GM19463 (cell line): ENCODE measurements around the gene ASCC1.
A peak's percentile ranks its signal among the peaks of the same experiment; 100 is the strongest.

Source experiments
- ATAC-seq: cut with Tn5 transposase; IDR thresholded peaks from one replicate; pipeline ENCODE4 v1.9.1; 2021; ENCODE audit warnings: mild to moderate bottlenecking, moderate library complexity; ENCODE audit not compliant: unreplicated experiment

ASCC1 gene, protein sequence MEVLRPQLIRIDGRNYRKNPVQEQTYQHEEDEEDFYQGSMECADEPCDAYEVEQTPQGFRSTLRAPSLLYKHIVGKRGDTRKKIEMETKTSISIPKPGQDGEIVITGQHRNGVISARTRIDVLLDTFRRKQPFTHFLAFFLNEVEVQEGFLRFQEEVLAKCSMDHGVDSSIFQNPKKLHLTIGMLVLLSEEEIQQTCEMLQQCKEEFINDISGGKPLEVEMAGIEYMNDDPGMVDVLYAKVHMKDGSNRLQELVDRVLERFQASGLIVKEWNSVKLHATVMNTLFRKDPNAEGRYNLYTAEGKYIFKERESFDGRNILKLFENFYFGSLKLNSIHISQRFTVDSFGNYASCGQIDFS

DNA sequence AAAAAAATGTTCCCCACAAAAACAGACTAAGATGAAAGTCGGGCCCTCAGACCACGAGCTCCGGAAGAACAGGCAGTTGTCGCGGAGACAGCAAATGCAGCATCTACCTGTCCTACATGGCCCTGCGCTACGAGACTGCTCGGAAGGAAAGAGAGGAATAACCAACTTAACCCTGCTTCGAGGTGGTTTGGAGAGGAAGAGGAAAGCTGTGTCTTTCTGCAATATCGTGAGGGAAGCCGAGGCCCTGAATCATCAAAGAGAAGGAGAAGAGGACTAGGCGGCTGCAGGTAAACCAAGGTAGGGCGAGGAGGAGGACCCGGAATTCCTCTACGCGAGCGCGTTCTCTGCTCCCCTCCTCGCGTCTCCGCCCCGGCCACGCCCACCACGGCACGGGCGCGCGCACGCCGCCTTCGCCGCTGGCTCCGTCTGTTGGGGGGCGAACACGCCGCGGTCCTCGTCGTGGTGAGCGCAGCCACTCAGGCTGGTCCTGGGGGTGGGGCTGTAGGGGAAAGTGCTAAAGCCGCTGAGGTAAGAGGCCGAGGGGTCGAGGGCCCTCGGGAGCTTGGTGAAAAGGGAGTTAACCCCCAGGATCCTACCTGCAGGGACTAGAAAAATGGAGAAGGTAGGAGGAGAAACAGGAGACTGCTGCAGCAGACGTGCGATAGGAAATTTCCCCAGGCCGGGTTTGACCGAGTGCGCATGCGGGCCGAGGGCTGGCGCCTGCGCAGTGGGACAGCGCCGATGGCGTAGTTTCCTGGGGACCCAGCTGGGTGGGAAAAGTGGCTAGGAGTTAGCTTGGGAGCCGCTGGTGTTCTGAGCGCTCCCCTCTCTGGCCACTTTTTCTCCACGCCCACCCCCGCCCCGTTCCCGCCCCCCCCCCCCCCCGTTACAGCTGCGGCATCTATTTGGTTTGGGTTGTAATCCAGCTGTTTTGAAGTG, at the start of gene ASCC1, which contains the start of gene ANAPC16:
TSS of gene ASCC1 (minus strand) at position 666 of the 939 bp plus-strand sequence. CDS start 2,978 bp downstream, outside the sequence.
TSS of gene ANAPC16 (plus strand) at position 402 of the 939 bp plus-strand sequence. CDS start 7,903 bp downstream, outside the sequence.
- ATAC-seq, result peak; percentile 83

DNA sequence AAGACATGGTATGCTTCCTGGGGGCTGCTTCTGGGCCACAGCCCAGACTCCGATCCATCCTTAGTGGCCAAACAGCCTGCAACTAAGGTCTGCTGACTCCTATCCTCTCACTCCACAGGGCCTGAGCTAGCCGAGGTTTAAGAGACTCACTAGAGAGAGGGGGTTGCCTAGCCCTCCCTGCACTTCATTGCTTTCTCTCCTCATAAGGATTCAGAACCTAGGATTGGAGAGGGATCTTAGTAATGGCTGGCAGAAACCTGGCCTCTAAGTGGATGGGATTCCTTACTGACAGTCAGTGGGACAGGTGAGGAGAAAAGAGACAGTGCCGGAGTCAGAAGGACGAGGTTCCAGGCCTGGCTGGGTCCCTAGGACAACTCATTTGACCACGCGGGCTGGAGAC, 49.4 kb upstream of the ASCC1 start:
- ATAC-seq, result no peak

DNA sequence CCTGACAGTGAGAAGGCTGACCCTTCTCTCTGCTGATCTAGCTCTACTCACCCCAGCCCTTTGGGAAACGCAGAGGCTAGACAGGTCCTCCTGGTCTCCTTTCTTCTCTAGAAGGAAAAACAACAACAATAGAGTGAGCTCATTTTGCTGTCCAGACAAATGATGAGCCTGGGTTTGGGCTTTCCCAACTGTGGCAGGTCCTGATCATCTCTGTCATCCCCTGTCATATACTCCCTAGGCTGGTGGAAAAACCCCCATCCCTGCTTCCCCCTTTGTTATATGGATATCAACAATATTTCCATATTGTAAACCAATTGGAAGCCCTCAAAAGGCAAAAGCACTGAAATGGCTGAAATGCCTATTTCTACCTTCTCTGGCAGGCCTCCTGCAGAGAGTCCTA, 48.5 kb upstream of the ASCC1 start:
- no peak for ATAC-seq

DNA sequence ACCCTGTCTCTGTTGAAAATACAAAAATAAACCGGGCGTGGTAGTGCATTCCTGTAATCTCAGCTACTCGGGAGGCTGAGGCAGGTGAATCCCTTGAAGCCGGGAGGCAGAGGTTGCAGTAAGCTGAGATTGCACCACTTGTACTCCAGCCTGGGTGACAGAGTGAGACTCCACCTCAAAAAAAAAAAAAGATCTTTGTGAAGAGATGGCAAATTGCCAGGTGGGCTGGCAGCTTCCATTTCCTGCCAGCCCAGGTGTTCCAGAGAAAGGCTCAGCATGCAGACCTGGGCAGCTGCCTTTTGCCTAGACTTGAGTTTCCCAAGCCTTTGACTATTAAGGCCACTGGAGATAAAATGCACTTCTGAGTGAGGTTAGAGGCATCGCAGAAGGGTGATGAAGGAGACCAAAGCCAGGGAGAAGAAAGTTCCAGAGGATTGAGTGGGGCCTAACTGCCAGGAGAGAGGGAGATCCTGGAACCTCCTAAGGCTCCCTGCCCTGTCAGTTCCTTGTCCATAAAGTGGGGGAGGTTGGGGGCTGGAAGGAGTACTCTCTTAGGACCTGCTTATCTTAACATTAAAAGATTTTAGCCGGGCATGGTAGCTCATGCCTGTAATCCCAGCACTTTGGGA, 47.7 kb upstream of the ASCC1 start:
- no peak for ATAC-seq

- ATAC-seq, result peak; percentile 5
Observed at GRCh38 chr10:72261784-72262404, 45.8 kb upstream of the ASCC1 start.

DNA sequence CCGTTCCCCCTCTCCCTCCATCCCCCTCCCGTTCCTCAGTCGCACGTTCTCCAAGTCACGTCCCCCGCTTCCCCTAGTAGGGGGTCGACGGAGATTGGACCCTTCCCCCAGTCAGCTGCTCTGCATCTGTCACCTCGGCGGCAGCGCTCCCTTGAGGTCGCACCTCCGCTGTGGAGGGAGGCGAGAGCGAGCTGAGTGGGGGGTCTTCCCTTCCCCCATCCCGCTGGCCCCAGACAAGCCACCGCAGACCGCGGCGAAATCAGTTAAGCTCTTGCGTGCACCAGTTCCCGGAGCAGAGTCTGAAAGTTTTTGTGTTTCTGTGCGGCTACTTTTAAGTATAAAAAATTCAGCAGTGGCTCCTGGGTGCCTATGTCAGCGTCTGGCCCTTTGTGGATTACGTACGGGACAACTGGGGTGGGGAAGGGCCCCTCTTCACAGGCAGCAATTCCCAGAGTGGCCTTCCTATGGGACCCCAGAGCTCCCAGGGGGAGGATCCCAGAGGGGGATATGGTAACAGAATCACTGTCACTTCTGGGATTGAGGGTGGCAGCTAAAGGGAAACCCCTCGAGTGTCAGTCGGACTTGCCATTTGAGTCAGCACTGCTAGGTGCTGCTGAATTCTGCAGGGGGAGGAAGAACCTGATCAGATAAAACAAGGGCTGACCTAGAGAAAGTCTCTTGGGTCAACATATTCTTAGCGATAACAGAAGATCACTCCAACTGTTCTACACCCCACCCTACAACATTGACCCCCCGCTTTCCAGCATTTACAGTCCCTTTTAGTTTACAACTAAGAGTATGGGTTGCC, 45.1 kb upstream of the ASCC1 start:
- ATAC-seq, result peak; percentile 33

DNA sequence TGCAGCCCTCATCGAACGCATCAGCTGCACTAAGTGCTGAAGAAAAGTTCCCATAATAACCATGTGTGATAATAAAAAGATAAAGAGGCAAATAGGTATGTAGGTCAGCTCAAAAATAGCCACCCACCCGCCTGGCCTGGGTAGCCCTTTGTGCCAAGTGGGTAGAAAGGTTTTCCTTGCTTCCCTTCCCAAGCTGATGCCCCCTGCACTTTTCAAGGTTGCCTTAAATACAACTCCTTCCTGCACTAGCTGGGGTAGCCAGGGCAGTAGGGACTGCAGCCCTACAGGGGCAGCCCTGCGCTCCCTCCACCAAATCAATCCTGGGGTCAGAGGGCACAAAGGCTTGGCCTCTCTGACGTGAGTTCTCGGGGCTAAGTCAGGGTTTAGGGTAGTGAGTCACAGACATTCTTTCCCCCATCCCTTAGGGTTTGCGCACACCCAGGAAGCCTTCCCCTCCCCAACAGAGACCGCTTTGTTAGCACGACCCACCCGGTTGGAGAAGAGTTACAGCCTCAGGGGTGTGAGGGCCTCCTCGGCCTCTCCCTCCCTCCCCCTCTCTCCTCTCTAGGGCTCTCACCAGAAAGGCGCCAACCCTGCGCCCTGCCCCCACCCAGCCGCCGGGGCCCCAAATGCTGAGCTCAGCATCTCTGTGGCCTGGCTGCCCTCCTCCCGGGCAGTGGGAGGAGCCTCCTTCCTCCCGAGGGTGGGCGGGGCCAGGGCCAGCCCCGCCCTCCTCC, 44.3 kb upstream of the ASCC1 start:
- peak; percentile 66 for ATAC-seq

DNA sequence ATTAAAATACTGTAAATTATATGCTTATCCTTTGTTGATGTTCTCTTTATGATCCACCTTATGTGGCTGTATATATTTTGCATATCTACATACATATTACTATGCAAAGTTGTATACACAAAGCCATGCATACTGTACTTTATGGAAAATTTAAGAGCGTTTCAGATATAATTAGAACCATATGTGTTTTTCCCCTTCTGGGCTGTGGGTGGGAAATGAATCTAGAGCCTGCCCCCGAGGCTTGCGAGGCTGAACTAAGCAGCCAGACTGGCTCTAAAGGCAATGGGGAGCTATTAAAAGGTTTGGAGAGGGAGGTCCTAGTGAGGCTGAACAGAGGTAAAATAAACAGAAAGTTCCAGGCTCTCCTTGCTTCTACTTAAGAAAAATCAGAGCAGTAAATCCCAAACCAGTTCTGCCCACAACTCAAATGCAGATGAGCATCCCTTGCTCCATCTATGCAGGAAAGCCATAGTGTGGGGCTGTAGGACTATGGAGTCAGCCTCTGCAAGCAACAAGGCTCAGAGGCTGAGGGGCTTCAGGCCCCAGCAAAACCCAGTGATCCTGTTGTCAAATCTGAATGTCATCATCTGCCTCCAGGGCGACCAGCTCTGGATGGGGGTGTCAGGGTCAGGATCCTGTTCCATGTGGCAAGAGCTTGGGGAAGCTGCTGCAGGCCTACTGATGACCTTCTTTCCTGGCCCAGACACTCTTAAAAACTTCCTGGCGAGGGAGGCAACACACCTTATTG, 43.6 kb upstream of the ASCC1 start:
- no peak for ATAC-seq

DNA sequence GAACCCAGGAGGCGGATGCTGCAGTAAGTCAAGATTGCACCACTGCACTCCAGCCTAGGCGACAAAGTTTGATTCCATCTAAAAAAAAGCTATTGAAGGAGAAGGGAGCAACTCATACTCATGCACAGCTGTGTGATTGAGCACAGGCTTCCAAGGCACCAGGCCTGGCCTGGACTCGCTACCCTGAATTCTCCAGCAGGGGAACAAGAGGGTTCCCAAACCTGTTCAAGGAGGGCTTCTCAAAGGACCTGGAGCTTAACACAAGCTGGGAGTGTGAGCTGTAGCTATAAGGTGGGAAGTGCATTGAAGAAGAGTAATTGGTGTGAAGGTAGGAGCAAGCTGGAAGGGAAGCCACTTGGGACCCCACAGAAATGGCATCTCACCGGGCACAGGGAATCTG, 42.5 kb upstream of the ASCC1 start:
- ATAC-seq, result no peak

GRCh38 chr10:72257051-72257892, 41.2 kb upstream of the ASCC1 start:
- ATAC-seq, result no peak

DNA sequence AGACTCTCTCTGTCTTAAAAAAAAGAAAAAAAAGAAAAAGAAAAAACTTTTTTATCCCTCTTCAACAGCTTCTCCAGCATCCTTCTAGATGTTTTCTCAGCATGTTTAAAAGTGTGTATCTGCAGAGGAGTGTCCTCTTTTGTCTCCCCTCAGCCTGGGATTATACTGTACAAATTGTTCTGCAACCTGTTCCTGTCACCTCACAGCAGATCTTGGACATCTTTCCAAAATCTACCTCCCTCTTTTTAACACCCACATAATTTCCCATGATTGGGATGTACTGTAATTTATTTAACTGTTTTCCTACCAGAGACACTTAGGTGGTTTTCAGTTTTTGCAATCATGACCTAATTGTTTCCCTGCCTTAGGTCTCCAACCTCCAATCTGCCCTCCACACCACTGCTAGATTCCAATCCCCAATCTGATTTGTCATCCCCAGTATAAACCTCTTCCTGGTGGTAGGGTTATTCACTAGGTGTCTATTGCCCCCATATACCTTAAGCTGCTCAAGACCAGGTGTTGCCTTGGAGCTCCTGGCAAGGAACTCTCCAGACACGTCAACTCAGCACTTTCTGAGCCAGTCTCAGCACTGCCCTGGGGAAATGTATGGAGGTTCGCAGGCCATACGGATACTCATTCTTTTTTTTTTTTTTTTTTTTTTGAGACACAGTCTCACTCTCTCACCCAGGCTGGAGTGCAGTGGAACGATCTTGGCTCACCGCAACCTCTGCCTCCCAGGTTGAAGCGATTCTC, 40.1 kb upstream of the ASCC1 start:
- ATAC-seq, result no peak

DNA sequence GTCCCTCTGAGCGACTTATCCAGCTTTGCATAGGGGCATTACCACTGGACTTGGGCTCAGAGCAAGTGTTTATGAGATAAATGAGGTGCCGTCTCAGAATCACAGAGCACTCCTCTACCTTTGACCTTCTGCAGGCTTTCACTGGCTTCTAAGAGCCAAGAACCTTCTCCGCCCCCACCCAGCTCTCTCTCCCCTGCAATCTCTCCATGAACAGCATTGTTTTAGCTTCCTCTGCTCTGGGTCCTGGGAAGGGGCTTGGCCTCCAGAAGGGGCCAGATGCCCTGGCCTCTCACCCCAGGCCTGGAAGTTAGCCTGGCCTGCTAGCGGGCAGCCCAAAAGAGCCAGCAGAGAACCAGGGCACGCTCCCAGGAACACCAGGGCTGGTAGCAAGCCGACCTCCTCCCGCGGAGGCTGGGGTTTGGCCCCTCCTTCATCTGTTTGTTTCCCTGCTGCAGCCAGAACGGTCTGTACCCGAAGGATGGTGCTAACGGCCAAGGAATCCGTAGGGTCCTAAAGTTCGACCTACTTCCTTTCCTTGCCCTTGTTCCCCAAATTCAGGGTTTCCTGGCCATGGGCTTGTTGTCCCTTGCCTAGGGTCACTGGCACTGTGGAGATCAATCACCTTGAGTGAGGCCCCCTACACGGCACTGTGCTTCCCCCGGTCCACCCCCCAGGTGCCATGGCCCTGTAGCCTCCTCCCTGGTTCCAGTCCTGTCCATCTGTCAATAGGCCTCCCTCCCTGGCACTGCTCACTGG, 38.9 kb upstream of the ASCC1 start:
- ATAC-seq, result no peak

GRCh38 chr10:72253578-72253977, 37.5 kb upstream of the ASCC1 start:
- ATAC-seq, result no peak

- ATAC-seq, result no peak
Observed at GRCh38 chr10:72252972-72253371, 36.9 kb upstream of the ASCC1 start.

- no peak for ATAC-seq
Observed at GRCh38 chr10:72251635-72252034, 35.6 kb upstream of the ASCC1 start.

DNA sequence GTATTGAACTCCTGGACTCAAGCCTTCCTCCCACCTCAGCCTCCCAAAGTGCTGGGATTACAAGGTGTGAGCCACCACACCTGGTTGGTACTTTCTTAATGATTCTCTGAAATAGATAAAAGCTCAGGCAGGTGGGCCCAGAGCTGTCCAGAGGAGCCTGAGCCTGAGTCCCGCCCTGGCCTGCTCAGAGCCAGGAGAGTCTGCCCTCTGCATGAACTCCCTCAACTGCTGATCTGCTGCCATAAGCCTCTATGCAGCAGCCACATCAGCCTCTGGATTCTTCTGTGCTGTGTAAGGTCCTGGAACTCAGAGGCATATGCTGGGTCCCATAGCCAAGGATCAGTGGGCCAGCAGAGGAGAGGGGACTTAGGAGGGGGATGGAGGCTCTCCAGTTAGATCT, 34.6 kb upstream of the ASCC1 start:
- no peak for ATAC-seq
